Subcutaneous abdominal adipose tissue (tissue), 5 donors: ENCODE data around the gene APCS.

ENCODE experiments used
- H3K27ac ChIP-seq: one replicate; pipeline ENCODE4 v1.7.0; 2013; ENCODE audit warnings: low read depth, mild to moderate bottlenecking, inconsistent platforms, low read length, moderate library complexity
- H3K27me3 ChIP-seq, 5 donors: one replicate each; pipeline ENCODE4 v1.7.0; 2013; ENCODE audit warnings: low read length in 5 of 5, inconsistent platforms in 1 of 5; ENCODE audit not compliant: control insufficient read depth in 5 of 5, insufficient read depth in 4 of 5
- H3K36me3 ChIP-seq, 5 donors: one replicate each; pipeline ENCODE4 v1.7.0; 2013; ENCODE audit warnings: low read length in 5 of 5; ENCODE audit not compliant: control insufficient read depth in 5 of 5, insufficient read depth in 5 of 5
- H3K4me1 ChIP-seq, 5 donors: one replicate each; pipeline ENCODE4 v1.7.0; 2013; ENCODE audit warnings: low read length in 5 of 5, mild to moderate bottlenecking in 3 of 5, moderate library complexity in 1 of 5; ENCODE audit not compliant: control insufficient read depth in 5 of 5, insufficient read depth in 5 of 5
- H3K4me3 ChIP-seq, 5 donors: one replicate each; pipeline ENCODE4 v1.7.0; 2013; ENCODE audit warnings: low read length in 5 of 5, low read depth in 1 of 5
- H3K9ac ChIP-seq, 5 donors: one replicate each; pipeline ENCODE4 v1.7.0; 2013; ENCODE audit warnings: low read length in 5 of 5, mild to moderate bottlenecking in 4 of 5, moderate library complexity in 3 of 5
- H3K9me3 ChIP-seq, 5 donors: one replicate each; pipeline ENCODE4 v1.7.0; 2013; ENCODE audit warnings: low read length in 5 of 5; ENCODE audit not compliant: control insufficient read depth in 5 of 5
- donor health status: healthy.
- donor health status: healthy.
- donor health status: healthy.
- donor health status: healthy.
- donor health status: healthy.

Gene APCS

GRCh38 chr1:159587461-159587951, at the start of gene APCS:
TSS of gene APCS (plus strand) at chr1:159587826. CDS start at chr1:159587922, 96 bp downstream.
- no peaks in the 10 kb centered on the region for H3K27me3 ChIP-seq
- H3K9ac ChIP-seq, result no peak within 1 kb of the TSS
- no peak within 1 kb of the TSS for H3K4me3 ChIP-seq
- H3K9me3 ChIP-seq, result peaks cover 0 to 2% (median 0%) of the 10 kb centered on the region in 5 donors
- no peaks in the 10 kb centered on the region for H3K4me1 ChIP-seq
- no peak within 1 kb of the TSS for H3K27ac ChIP-seq
- H3K36me3 ChIP-seq, result no peaks in the 10 kb centered on the region

- Histone ChIP-seq H3K9ac (no peak overlapping the region), H3K27ac (no peak overlapping the region), H3K9me3 (no peaks in the 10 kb centered on the region), H3K4me3 (no peak overlapping the region), H3K36me3 (no peaks in the 10 kb centered on the region), H3K4me1 (no peaks in the 10 kb centered on the region), H3K27me3 (no peaks in the 10 kb centered on the region)
These were observed 39.5 kb upstream of the APCS start for GRCh38 chr1:159548126-159548525.

- Histone ChIP-seq H3K36me3 (no peaks in the 10 kb centered on the region), H3K27me3 (no peaks in the 10 kb centered on the region), H3K9me3 (no peaks in the 10 kb centered on the region), H3K9ac (no peak overlapping the region), H3K27ac (no peak overlapping the region), H3K4me1 (no peaks in the 10 kb centered on the region), H3K4me3 (no peak overlapping the region)
These were observed 33.4 kb upstream of the APCS start for GRCh38 chr1:159554261-159554660.

- Histone ChIP-seq H3K9ac (no peak overlapping the region), H3K4me3 (no peak overlapping the region), H3K9me3 (no peaks in the 10 kb centered on the region), H3K27ac (no peak overlapping the region), H3K4me1 (no peaks in the 10 kb centered on the region), H3K27me3 (no peaks in the 10 kb centered on the region), H3K36me3 (no peaks in the 10 kb centered on the region)
These were observed 32.9 kb upstream of the APCS start for GRCh38 chr1:159554696-159555095.

- H3K9me3 ChIP-seq, result no peaks in the 10 kb centered on the region
- H3K27ac ChIP-seq, result no peak overlapping the region
- H3K27me3 ChIP-seq, result no peaks in the 10 kb centered on the region
- no peak overlapping the region for H3K9ac ChIP-seq
- no peaks in the 10 kb centered on the region for H3K36me3 ChIP-seq
- no peaks in the 10 kb centered on the region for H3K4me1 ChIP-seq
- H3K4me3 ChIP-seq, result no peak overlapping the region
These were observed 30.7 kb upstream of the APCS start for GRCh38 chr1:159556931-159557369.

GRCh38 chr1:159560599-159560998, 27.0 kb upstream of the APCS start:
- Histone ChIP-seq H3K9me3 (peaks cover 2 to 7% (median 5%) of the 10 kb centered on the region in 5 donors), H3K4me1 (no peaks in the 10 kb centered on the region), H3K36me3 (no peaks in the 10 kb centered on the region), H3K4me3 (no peak overlapping the region), H3K27ac (no peak overlapping the region), H3K9ac (no peak overlapping the region), H3K27me3 (no peaks in the 10 kb centered on the region)

GRCh38 chr1:159561497-159561896, 26.1 kb upstream of the APCS start:
- Histone ChIP-seq H3K27ac (no peak overlapping the region), H3K9ac (no peak overlapping the region), H3K27me3 (no peaks in the 10 kb centered on the region), H3K4me3 (no peak overlapping the region), H3K36me3 (no peaks in the 10 kb centered on the region), H3K9me3 (peaks cover 2 to 7% (median 5%) of the 10 kb centered on the region in 5 donors), H3K4me1 (no peaks in the 10 kb centered on the region)

- H3K9ac ChIP-seq, result no peak overlapping the region
- no peak overlapping the region for H3K27ac ChIP-seq
- no peaks in the 10 kb centered on the region for H3K4me1 ChIP-seq
- H3K9me3 ChIP-seq, result peaks cover 2 to 7% (median 5%) of the 10 kb centered on the region in 5 donors
- H3K36me3 ChIP-seq, result no peaks in the 10 kb centered on the region
- H3K4me3 ChIP-seq, result no peak overlapping the region
- H3K27me3 ChIP-seq, result no peaks in the 10 kb centered on the region
These were observed 24.9 kb upstream of the APCS start for GRCh38 chr1:159562680-159563079.

GRCh38 chr1:159577446-159577845, 10.2 kb upstream of the APCS start:
- H3K27ac ChIP-seq, result no peak overlapping the region
- H3K9ac ChIP-seq, result no peak overlapping the region
- H3K9me3 ChIP-seq, result no peaks in the 10 kb centered on the region
- no peaks in the 10 kb centered on the region for H3K4me1 ChIP-seq
- no peaks in the 10 kb centered on the region for H3K36me3 ChIP-seq
- H3K27me3 ChIP-seq, result no peaks in the 10 kb centered on the region
- H3K4me3 ChIP-seq, result no peak overlapping the region

GRCh38 chr1:159580340-159580739, 7.3 kb upstream of the APCS start:
- Histone ChIP-seq H3K9me3 (no peaks in the 10 kb centered on the region), H3K27ac (no peak overlapping the region), H3K9ac (no peak overlapping the region), H3K4me1 (no peaks in the 10 kb centered on the region), H3K36me3 (no peaks in the 10 kb centered on the region), H3K27me3 (no peaks in the 10 kb centered on the region), H3K4me3 (no peak overlapping the region)

GRCh38 chr1:159581422-159581821, 6.2 kb upstream of the APCS start:
- no peak overlapping the region for H3K27ac ChIP-seq
- H3K27me3 ChIP-seq, result no peaks in the 10 kb centered on the region
- no peaks in the 10 kb centered on the region for H3K9me3 ChIP-seq
- H3K4me1 ChIP-seq, result no peaks in the 10 kb centered on the region
- no peak overlapping the region for H3K9ac ChIP-seq
- H3K36me3 ChIP-seq, result no peaks in the 10 kb centered on the region
- H3K4me3 ChIP-seq, result no peak overlapping the region
